Keratinocyte (primary cell): ENCODE measurements around the gene CDH22.

Source experiments
- EZH2 ChIP-seq: IDR thresholded peaks from one replicate; pipeline ENCODE4 v1.6.1; 2012; ENCODE audit warnings: inconsistent platforms, mild to moderate bottlenecking, low read length, moderate library complexity
- TF ChIP-seq, protein P1 (sequence below), 3 experiments: IDR thresholded peaks in 1 of 3; conservative IDR thresholded peaks in 1 of 3; optimal IDR thresholded peaks in 1 of 3; 2 replicates in 2 of 3; 3 replicates in 1 of 3; pipeline versions ENCODE3 to v1.5.1; 2011; ENCODE audit warnings: low read length in 3 of 3, mild to moderate bottlenecking in 3 of 3, moderate library complexity in 2 of 3, control low read depth in 1 of 3, inconsistent platforms in 1 of 3; ENCODE audit not compliant: insufficient read depth in 2 of 3; ENCODE audit errors: extremely low read depth in 1 of 3

DNA sequence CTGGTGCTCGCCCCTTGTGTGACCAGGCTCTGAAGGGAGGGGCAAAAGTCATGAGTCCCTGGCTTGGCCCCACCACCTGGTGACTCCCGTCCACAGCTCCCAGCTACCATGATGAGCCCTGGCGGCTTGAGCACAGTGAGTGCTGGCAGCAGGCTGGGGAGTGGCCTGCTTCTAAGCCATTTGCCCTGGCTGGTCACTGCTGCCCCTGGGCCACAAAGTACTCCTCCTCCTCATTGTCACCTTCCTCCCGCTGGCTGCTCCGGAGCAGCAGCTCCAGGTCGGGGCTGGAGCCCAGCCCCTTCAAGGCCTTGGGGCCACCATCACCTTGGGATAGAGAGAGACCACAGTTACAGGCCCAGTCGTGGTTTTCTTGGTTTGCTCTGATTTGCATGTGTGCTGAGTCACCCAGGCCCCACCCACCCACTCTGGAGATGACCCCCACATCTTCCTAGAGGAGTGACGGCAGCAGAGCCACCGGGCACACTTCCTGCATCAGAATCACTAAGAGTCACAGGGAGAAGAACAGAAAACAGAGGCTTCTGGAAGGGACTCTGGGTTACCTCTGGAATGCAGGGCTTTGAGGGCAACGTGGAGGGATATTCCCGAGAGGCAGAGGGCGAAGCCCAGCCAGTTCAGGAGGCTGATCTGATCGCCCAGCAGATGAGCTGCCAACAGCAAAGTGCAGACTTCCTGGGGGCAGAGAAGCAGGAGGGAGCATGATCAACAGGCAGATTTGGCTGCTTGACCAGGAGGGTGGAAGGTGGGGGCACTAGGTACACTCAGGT lies 42.1 kb upstream of the CDH22 start:
- TF ChIP-seq, protein P1, sequence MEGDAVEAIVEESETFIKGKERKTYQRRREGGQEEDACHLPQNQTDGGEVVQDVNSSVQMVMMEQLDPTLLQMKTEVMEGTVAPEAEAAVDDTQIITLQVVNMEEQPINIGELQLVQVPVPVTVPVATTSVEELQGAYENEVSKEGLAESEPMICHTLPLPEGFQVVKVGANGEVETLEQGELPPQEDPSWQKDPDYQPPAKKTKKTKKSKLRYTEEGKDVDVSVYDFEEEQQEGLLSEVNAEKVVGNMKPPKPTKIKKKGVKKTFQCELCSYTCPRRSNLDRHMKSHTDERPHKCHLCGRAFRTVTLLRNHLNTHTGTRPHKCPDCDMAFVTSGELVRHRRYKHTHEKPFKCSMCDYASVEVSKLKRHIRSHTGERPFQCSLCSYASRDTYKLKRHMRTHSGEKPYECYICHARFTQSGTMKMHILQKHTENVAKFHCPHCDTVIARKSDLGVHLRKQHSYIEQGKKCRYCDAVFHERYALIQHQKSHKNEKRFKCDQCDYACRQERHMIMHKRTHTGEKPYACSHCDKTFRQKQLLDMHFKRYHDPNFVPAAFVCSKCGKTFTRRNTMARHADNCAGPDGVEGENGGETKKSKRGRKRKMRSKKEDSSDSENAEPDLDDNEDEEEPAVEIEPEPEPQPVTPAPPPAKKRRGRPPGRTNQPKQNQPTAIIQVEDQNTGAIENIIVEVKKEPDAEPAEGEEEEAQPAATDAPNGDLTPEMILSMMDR (optimal IDR thresholded peaks at IDR 0.05 in 1 of 3, IDR thresholded peaks at IDR 0.05 in 1 of 3, conservative IDR thresholded peaks at IDR 0.05 in 1 of 3; ENCODE audit: extremely low read depth in 1 of 3, insufficient read depth in 2 of 3, low read length in 3 of 3), result no peak
- TF ChIP-seq EZH2, result no peak
